Uterus (tissue), 2 donors: Measurements from ENCODE around the gene MISP.

Source experiments
- POLR2A ChIP-seq, 2 donors: fragments of 450-650 bp; IDR thresholded peaks; one replicate each; pipeline ENCODE4 v1.6.1; 2016; ENCODE audit warnings: antibody characterized with exemption in 2 of 2, mild to moderate bottlenecking in 1 of 2, moderate library complexity in 1 of 2
- TF ChIP-seq, protein P1 (sequence below), 4 experiments: fragments of 200-600 bp in 2 of 4; fragments of 450-650 bp in 2 of 4; sonication (generic) in 2 of 4; IDR thresholded peaks; one replicate each; pipeline ENCODE4 v1.5.1; 2016 to 2019; ENCODE audit warnings: antibody characterized with exemption in 4 of 4, mild to moderate bottlenecking in 2 of 4, moderate library complexity in 1 of 4

DNA sequence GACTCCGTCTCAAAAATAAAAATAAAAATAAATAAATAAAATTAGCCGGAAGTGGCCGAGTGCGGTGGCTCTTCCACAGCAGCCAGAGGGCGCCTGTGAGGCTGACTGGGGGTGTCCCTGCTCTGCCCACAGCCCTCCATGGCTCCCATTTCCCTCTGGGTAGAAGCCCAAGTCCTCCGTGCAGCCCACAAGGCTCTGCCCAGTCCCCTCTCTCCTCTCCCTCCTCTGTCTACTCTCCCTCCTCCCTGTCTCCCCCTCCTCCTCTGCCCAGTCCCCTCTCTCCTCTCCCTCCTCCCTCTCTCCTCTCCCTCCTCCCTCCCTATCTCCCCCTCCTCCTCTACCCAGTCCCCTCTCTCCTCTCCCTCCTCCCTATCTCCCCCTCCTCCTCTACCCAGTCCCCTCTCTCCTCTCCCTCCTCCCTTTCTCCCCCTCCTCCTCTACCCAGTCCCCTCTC is 20.4 kb downstream of the MISP start:
- TF ChIP-seq, protein P1, sequence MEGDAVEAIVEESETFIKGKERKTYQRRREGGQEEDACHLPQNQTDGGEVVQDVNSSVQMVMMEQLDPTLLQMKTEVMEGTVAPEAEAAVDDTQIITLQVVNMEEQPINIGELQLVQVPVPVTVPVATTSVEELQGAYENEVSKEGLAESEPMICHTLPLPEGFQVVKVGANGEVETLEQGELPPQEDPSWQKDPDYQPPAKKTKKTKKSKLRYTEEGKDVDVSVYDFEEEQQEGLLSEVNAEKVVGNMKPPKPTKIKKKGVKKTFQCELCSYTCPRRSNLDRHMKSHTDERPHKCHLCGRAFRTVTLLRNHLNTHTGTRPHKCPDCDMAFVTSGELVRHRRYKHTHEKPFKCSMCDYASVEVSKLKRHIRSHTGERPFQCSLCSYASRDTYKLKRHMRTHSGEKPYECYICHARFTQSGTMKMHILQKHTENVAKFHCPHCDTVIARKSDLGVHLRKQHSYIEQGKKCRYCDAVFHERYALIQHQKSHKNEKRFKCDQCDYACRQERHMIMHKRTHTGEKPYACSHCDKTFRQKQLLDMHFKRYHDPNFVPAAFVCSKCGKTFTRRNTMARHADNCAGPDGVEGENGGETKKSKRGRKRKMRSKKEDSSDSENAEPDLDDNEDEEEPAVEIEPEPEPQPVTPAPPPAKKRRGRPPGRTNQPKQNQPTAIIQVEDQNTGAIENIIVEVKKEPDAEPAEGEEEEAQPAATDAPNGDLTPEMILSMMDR (IDR thresholded peaks at IDR 0.05) = peak in 2 of 4 experiments; percentile 22
- TF ChIP-seq POLR2A (IDR thresholded peaks at IDR 0.05) = no peak
